ENCODE results near the gene TMEM91. TPM values are rescaled to one million over a fixed set of nuclear protein-coding genes. Genes with fewer than 3 reads are reported as not detected.

The TMEM91 gene
- total and polyA plus RNA-seq, 2 of the 8 experiments (the other 6 are each of a cell fraction or from before 2014, with no cell fraction given), result 5.3 to 7.4 TPM

GRCh38 chr19:41397086-41398049 lies 21.0 kb downstream of the TMEM91 start, which contains the start of the genes BCKDHA and EXOSC5 (continued):
- TF ChIP-seq CTBP2 (IDR thresholded peaks at IDR 0.05; ENCODE audit: borderline replicate concordance, insufficient read depth, insufficient read length, low read length) (no peak), YY1 (IDR thresholded peaks at IDR 0.05; ENCODE audit: low read depth, low read length) (peak; percentile 94), HDAC6 (IDR thresholded peaks at IDR 0.05; ENCODE audit: low read depth, low read length) (no peak), KDM1A (IDR thresholded peaks at IDR 0.05; ENCODE audit: borderline replicate concordance, low read length) (no peak), POU5F1 (IDR thresholded peaks at IDR 0.05; ENCODE audit: low read depth, low read length) (no peak), FOSL1 (IDR thresholded peaks at IDR 0.05; ENCODE audit: insufficient read depth, low read depth, low read length) (peak; percentile 58; the same call in 1 of the 2 replicates), TAF1 (IDR thresholded peaks at IDR 0.05; ENCODE audit: low read depth, low read length) (peak; percentile 84), USF2 (IDR thresholded peaks at IDR 0.05; ENCODE audit: low read length) (peak; percentile 83), PHF8 (conservative IDR thresholded peaks at IDR 0.05; ENCODE audit: low read depth, low read length) (peak; percentile 75), TBP (IDR thresholded peaks at IDR 0.05; ENCODE audit: low read depth, low read length) (peak; percentile 58), RXRA (IDR thresholded peaks at IDR 0.05; ENCODE audit: insufficient read depth, low read depth, low read length) (no peak), CBX5 (IDR thresholded peaks at IDR 0.05; ENCODE audit: low read depth, low read length) (no peak), RFX5 (IDR thresholded peaks at IDR 0.05; ENCODE audit: borderline replicate concordance, low read depth, low read length) (no peak), BACH1 (IDR thresholded peaks at IDR 0.05; ENCODE audit: low read length) (no peak), SP1 (IDR thresholded peaks at IDR 0.05; ENCODE audit: low read depth, low read length) (no peak), GABPA (IDR thresholded peaks at IDR 0.05; ENCODE audit: borderline replicate concordance, insufficient read depth, low read length) (no peak), ATF2 (IDR thresholded peaks at IDR 0.05; ENCODE audit: low read length) (0 out of 2 replicates have a peak, but pooled peaks have one; percentile 1), MAFK (IDR thresholded peaks at IDR 0.05; ENCODE audit: low read depth, low read length) (no peak), NRF1 (IDR thresholded peaks at IDR 0.05; ENCODE audit: low read depth, low read length) (peak; percentile 95), HDAC2 (IDR thresholded peaks at IDR 0.05; ENCODE audit: borderline replicate concordance in 1 of 2, low read depth in 2 of 2, low read length in 2 of 2) (peak in 1 of 2 experiments; percentile 97; a peak in 2 of 4 replicates)

Data from H1 (cell line).